BJ (cell line): ENCODE results near the gene MAPK9. TPM values are rescaled to one million over a fixed set of nuclear protein-coding genes. Genes with fewer than 3 reads are reported as not detected.

Experiments
- CTCF ChIA-PET: fragments of 350-600 bp; formaldehyde crosslinking; extraction: SDS; loops from one replicate; lab custom pipeline; 2021; ENCODE audit warnings: antibody characterized with exemption, inconsistent platforms; lab: Yijun Ruan, JAX
- POLR2A ChIA-PET: fragments of 300-600 bp; sonication (Branson Sonifier 250); formaldehyde crosslinking; extraction: SDS; loops from one replicate; lab custom pipeline; 2021; ENCODE audit warnings: antibody characterized with exemption; lab: Charles Lee
- DNase-seq: peaks from one replicate; pipeline ENCODE4 v3.0.0-alpha.2; 2011; ENCODE audit warnings: low read depth
- H3K27me3 ChIP-seq: 2 replicates; pipeline ENCODE4 v1.6.0; 2011; ENCODE audit warnings: low read length; ENCODE audit not compliant: control insufficient read depth, insufficient read depth
- H3K36me3 ChIP-seq: 2 replicates; pipeline ENCODE4 v1.5.1; 2011; ENCODE audit warnings: low read length; ENCODE audit not compliant: control insufficient read depth, insufficient read depth
- H3K4me3 ChIP-seq: 2 replicates; pipeline ENCODE4 v1.5.1; 2011; ENCODE audit warnings: low read depth, mild to moderate bottlenecking, control low read depth, low read length
- CTCF ChIP-seq: IDR thresholded peaks from 2 replicates; pipeline ENCODE4 v1.5.1; 2011; ENCODE audit warnings: low read depth, mild to moderate bottlenecking, control low read depth, inconsistent platforms, low read length, moderate library complexity; ENCODE audit not compliant: insufficient read depth
- polyA plus RNA-seq: library from polyadenylated mRNA; depleted of rRNA; stranded (reverse); fragments of >200 nt; gene quantifications from 2 replicates; pipeline ENCODE4 v1.2.3, GENCODE V29; 2011

Gene MAPK9
- polyA plus RNA-seq, 1 experiment = 35.0 TPM

GRCh38 chr5:180338001-180338707 is 46.3 kb upstream of the MAPK9 start:
- no peak overlapping the region for H3K4me3 ChIP-seq
- TF ChIP-seq CTCF = no peak
- CTCF ChIA-PET = no interaction called here
- no peaks in the 10 kb centered on the region for H3K27me3 ChIP-seq
- POLR2A ChIA-PET = no interaction called here
- DNase-seq = no peak
- H3K36me3 ChIP-seq = no peaks in the 10 kb centered on the region

GRCh38 chr5:180336234-180337020 is 44.5 kb upstream of the MAPK9 start:
- Histone ChIP-seq H3K4me3 (no peak overlapping the region), H3K27me3 (no peaks in the 10 kb centered on the region), H3K36me3 (no peaks in the 10 kb centered on the region)
- POLR2A ChIA-PET = no interaction called here
- TF ChIP-seq CTCF = no peak
- CTCF ChIA-PET = interaction anchor here (1.0 kb wide), 1 partner anchor 8 kb away, joined by 3 read pairs; no protein-coding TSS in a partner anchor
- no peak for DNase-seq

- Histone ChIP-seq H3K27me3 (no peaks in the 10 kb centered on the region), H3K4me3 (no peak overlapping the region), H3K36me3 (no peaks in the 10 kb centered on the region)
- DNase-seq = no peak
- ChIA-PET CTCF (interaction anchor here (1.2 kb wide), 1 partner anchor 20 kb away, joined by 4 read pairs; no protein-coding TSS in a partner anchor), POLR2A (no interaction called here)
- TF ChIP-seq CTCF = no peak
These were observed 43.8 kb upstream of the MAPK9 start for GRCh38 chr5:180335614-180336233.

GRCh38 chr5:180334751-180335613 is 43.1 kb upstream of the MAPK9 start:
- POLR2A ChIA-PET = no interaction called here
- TF ChIP-seq CTCF = no peak
- Histone ChIP-seq H3K27me3 (no peaks in the 10 kb centered on the region), H3K36me3 (no peaks in the 10 kb centered on the region), H3K4me3 (no peak overlapping the region)
- DNase-seq = no peak
- CTCF ChIA-PET = interaction anchor here (1.0 to 1.6 kb wide), 4 partner anchors 9 to 19 kb away, joined by 3 to 4 read pairs (median 3); no protein-coding TSS in a partner anchor
